ENCODE measurements around the gene NLGN3.

NLGN3 gene

DNA sequence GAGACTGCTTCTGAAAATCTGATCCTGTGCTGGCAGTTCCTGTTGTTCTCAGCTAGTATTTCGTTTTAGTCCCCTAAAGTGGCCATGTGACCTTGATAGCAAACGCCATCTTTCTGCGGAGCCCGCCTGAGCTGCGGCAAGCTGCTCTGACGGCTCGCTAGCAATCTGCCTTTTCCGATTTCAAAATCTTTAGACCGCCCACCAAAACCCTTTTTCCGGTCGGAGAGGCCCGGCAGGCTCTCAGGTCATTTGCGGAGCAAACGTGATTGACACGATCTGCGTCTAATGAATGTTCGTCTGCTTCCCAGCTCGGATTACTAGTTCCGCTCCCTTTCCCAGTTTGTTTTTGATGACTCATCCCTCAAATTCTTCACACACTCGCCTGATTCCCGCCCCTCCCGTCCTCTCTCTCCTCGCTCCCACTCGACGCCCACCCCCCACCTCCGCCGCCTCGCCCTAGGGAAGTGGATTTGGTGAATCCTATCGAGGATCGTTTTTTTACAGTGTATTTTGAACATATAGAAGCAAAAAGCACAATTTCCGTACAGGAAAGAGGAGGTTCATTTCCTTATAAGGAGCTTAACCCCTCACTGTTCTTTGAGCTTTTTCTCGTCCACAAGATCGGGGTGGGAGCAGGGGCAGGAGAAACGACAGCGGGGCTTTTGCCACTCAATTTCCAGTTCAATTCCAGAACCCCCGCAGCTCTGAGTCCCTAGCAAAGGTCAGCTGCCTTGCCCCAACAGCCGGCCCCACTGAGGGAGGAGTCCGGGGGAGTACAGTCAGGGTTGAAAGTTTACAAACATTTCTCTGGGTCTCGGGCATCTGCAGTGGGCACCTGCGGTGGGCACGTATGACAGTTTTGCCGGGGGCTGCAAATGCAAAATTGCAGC is 37.5 kb downstream of the NLGN3 start:
- in situ Hi-C loops (cut with HindIII; ENCODE audit: low sequenced_read_pairs) = no loop called here
- peak overlapping the region; percentile 48 for H3K4me3 ChIP-seq (ENCODE audit: low read depth, low read length)
- TF ChIP-seq, protein P1, sequence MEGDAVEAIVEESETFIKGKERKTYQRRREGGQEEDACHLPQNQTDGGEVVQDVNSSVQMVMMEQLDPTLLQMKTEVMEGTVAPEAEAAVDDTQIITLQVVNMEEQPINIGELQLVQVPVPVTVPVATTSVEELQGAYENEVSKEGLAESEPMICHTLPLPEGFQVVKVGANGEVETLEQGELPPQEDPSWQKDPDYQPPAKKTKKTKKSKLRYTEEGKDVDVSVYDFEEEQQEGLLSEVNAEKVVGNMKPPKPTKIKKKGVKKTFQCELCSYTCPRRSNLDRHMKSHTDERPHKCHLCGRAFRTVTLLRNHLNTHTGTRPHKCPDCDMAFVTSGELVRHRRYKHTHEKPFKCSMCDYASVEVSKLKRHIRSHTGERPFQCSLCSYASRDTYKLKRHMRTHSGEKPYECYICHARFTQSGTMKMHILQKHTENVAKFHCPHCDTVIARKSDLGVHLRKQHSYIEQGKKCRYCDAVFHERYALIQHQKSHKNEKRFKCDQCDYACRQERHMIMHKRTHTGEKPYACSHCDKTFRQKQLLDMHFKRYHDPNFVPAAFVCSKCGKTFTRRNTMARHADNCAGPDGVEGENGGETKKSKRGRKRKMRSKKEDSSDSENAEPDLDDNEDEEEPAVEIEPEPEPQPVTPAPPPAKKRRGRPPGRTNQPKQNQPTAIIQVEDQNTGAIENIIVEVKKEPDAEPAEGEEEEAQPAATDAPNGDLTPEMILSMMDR (IDR thresholded peaks at IDR 0.05; ENCODE audit: low read depth, low read length) = no peak
- DNase-seq (ENCODE audit: low read depth, low spot score) = peak; percentile 95

DNA sequence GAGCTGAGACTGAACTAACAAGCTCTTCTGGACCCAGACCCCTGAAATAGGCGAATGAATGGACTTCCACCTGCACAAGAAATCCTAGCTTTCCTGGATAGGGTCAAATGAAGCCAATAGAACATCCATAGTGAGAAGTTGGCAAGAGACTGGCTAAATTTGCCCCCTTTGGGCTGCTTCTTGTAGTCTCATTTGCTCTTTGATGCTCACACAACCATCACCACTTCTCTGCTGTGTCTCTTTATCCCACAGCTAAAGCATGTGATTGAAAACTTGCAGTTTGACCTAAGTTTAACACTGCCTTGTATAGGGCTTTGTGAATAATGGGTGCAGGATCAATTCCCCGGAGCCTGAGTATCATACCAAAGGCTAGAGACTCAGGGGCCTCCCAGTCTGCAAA is 38.2 kb downstream of the NLGN3 start:
- TF ChIP-seq, protein P1 (IDR thresholded peaks at IDR 0.05; ENCODE audit: low read depth, low read length) = no peak
- in situ Hi-C loops (cut with HindIII; ENCODE audit: low sequenced_read_pairs) = no loop called here
- H3K4me3 ChIP-seq (ENCODE audit: low read depth, low read length) = no peak overlapping the region
- no peak for DNase-seq (ENCODE audit: low read depth, low spot score)

DNA sequence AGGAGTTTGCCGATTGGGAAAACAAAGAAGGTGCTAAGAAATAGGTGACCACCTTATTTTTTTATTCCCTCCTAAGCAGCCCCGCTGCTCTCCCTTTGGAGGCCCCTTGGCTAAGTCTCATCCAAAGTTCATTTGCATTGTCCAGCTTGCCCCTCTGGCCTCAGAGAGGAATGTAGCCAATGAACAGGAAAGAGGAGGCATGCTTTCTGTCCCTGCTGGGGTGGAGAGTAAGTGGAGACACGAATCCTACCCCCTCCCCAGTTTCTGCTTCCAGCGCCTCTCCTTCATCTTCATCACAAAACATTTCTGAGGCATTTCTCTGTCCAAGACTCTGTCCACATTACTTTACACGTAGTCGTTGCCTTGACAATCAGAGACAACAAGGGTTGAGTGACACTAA is 38.7 kb downstream of the NLGN3 start:
- no peak overlapping the region for H3K4me3 ChIP-seq (ENCODE audit: low read depth, low read length)
- DNase-seq (ENCODE audit: low read depth, low spot score) = no peak
- TF ChIP-seq, protein P1 (IDR thresholded peaks at IDR 0.05; ENCODE audit: low read depth, low read length) = no peak
- in situ Hi-C loops (cut with HindIII; ENCODE audit: low sequenced_read_pairs) = no loop called here

- in situ Hi-C loops (cut with HindIII; ENCODE audit: low sequenced_read_pairs) = no loop called here
- H3K4me3 ChIP-seq (ENCODE audit: low read depth, low read length) = no peak overlapping the region
- TF ChIP-seq, protein P1 (IDR thresholded peaks at IDR 0.05; ENCODE audit: low read depth, low read length) = no peak
- DNase-seq (ENCODE audit: low read depth, low spot score) = no peak
Observed at GRCh38 chrX:71184092-71184491, 39.5 kb downstream of the NLGN3 start.

DNA sequence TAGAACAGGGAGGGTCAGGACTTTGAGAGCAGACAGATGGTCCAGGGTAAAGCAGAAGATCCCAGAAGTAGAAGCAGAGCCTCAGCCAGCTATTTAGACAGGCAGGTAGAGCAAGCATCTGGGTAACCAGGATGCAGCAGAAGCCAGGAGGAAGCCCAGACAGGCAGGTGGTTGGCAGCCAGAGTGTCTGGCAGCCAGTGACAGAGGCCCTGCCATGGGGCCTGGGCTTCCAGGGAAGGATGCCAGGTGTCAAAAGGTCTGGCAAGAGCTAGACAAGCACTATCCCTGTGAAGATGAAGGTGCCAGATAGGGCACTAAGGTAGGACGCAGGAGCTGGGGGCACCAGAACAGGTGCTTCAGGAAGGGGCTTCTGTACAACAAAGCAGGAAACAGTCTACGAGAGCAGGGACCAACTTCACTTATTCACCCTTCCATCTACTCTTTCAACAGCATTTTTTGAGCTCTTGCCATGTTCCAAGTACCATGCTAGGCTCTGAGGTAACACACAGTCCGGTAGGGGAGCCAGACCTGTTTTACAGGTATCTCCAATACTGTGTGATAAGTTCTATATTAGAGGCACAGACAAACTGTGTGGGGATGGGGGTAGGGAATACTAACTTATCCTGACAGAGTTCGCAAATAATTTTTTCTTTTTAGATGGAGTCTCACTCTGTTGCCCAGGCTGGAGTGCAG is 40.3 kb downstream of the NLGN3 start:
- H3K4me3 ChIP-seq (ENCODE audit: low read depth, low read length) = no peak overlapping the region
- in situ Hi-C loops (cut with HindIII; ENCODE audit: low sequenced_read_pairs) = no loop called here
- DNase-seq (ENCODE audit: low read depth, low spot score) = no peak
- TF ChIP-seq, protein P1 (IDR thresholded peaks at IDR 0.05; ENCODE audit: low read depth, low read length) = no peak

DNA sequence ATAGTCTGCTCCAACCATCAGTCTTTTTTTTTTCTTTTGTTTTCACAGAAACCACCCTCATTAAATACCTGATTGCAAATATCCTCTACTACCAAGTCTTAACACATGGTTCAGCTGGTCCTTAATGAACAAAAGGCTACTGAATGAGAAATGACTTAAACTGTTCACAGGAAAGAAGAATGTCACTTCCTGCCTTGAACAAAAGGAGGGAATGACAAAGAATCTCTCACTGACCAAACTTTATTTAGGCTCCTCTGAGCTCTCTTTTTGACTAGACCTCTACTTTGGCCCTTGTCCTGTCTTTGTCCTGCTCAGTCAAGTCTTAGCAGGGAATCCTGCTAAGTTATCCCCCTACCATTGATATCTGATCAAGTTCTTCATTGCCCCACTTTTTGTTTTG is 46.6 kb downstream of the NLGN3 start:
- in situ Hi-C loops (cut with HindIII; ENCODE audit: low sequenced_read_pairs) = no loop called here
- no peak overlapping the region for H3K4me3 ChIP-seq (ENCODE audit: low read depth, low read length)
- no peak for DNase-seq (ENCODE audit: low read depth, low spot score)
- TF ChIP-seq, protein P1 (IDR thresholded peaks at IDR 0.05; ENCODE audit: low read depth, low read length) = no peak

Data from astrocyte of the spinal cord (primary cell).